Tibial artery (tissue), 4 donors: Measurements from ENCODE around the gene TUBA8.
A peak's percentile ranks its signal among the peaks of the same experiment; 100 is the strongest.

Experiments
- DNase-seq, 2 donors: peaks; one replicate each; pipeline ENCODE4 v3.0.0-alpha.2; 2019
- H3K27ac ChIP-seq, 2 donors: fragments of 200-600 bp; sonication (generic) in 1 of 2; 1 replicate in 1 of 2; 2 replicates in 1 of 2; pipeline ENCODE4 v1.5.1; 2018 to 2019; ENCODE audit warnings: mild to moderate bottlenecking in 1 of 2
- H3K27me3 ChIP-seq, 2 donors: fragments of 200-600 bp; sonication (generic) in 1 of 2; one replicate each; pipeline versions ENCODE4 v1.5.1 to v1.6.0; 2016 to 2019
- H3K36me3 ChIP-seq, 3 donors: fragments of 200-600 bp; sonication (generic) in 2 of 3; one replicate each; pipeline ENCODE4 v1.5.1; 2016 to 2019; ENCODE audit warnings: mild to moderate bottlenecking in 2 of 3
- H3K4me1 ChIP-seq, 4 donors: fragments of 200-600 bp; sonication (generic) in 2 of 4; 1 replicate in 3 of 4; 2 replicates in 1 of 4; pipeline ENCODE4 v1.5.1; 2016 to 2019
- H3K4me3 ChIP-seq, 2 donors: fragments of 200-600 bp; sonication (generic) in 1 of 2; 1 replicate in 1 of 2; 2 replicates in 1 of 2; pipeline ENCODE4 v1.5.1; 2018 to 2019; ENCODE audit warnings: mild to moderate bottlenecking in 2 of 2
- H3K9me3 ChIP-seq, 3 donors: fragments of 200-600 bp; sonication (generic) in 1 of 3; one replicate each; pipeline ENCODE4 v1.5.1; 2016 to 2019
- CTCF ChIP-seq, 2 experiments: fragments of 200-600 bp in 1 of 2; fragments of 450-650 bp in 1 of 2; IDR thresholded peaks; one replicate each; pipeline ENCODE4 v1.5.1; 2017 to 2019; ENCODE audit warnings: antibody characterized with exemption in 2 of 2, mild to moderate bottlenecking in 1 of 2, moderate library complexity in 1 of 2
- intact Hi-C: fragments of 100-400 bp; cut with DNase I; formaldehyde crosslinking; loops from one replicate; pipeline ENCODE4 v1.15.0; 2023; ENCODE audit warnings: low total_unique reads

Gene TUBA8

GRCh38 chr22:18109410-18110193 is 1.0 kb upstream of the TUBA8 start:
- Histone ChIP-seq H3K9me3 (no peaks in the 10 kb centered on the region), H3K4me1 (peaks cover 0 to 33% (median 17%) of the 10 kb centered on the region in 4 donors), H3K4me3 (peak overlapping the region; percentile 50 to 67), H3K36me3 (no peaks in the 10 kb centered on the region), H3K27ac (peak overlapping the region; percentile 58 to 69), H3K27me3 (no peaks in the 10 kb centered on the region)
- no peak for DNase-seq
- intact Hi-C loops = no loop called here
- no peak for TF ChIP-seq CTCF (IDR thresholded peaks at IDR 0.05)

DNA sequence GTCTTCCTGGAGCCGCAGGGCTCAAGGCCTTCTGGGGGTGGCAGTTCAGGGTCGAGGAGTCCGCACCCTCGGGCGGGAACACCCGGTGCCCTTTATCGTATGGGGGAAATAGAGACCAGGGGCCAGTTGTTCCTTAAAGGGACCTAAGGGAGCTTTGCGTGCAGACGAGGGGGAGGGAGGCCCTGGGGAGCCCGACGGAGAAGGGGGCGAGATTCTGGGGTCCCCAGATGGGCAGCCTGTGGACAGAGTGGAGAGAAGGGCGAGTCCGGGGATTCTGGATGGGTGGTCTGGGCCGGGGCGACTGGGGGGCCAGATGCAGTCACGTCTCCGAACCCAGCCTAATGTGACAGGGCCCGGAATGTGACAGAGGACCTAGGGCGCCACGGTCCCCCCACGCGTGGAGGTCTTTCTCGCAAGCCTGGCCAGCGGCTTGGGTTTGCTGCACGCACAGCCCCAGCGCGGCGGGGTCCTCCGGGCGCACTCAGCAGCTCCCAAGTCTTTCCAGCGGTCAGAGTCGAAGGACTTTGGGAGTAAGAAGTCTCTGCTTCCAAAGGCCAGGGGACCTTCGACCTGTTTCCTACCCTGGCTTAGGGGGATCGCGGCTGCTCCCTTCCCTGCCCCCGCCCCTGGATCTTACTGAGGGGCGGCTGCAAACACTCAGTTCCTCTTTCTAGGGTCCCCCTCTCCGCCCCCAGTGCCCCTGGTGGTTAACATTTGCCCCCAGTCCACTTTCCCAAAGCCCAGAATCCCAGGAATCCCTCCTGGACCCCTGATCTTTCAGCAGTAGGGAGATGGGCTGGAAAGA is 547 bp downstream of the TUBA8 start:
- Histone ChIP-seq H3K36me3 (no peaks in the 10 kb centered on the region), H3K9me3 (no peaks in the 10 kb centered on the region), H3K27me3 (no peaks in the 10 kb centered on the region), H3K4me3 (peak overlapping the region; percentile 50 to 67), H3K4me1 (peaks cover 0 to 41% (median 17%) of the 10 kb centered on the region in 4 donors), H3K27ac (peak overlapping the region; percentile 58 to 69)
- no peak for TF ChIP-seq CTCF (IDR thresholded peaks at IDR 0.05)
- DNase-seq = no peak
- intact Hi-C loops = no loop called here

DNA sequence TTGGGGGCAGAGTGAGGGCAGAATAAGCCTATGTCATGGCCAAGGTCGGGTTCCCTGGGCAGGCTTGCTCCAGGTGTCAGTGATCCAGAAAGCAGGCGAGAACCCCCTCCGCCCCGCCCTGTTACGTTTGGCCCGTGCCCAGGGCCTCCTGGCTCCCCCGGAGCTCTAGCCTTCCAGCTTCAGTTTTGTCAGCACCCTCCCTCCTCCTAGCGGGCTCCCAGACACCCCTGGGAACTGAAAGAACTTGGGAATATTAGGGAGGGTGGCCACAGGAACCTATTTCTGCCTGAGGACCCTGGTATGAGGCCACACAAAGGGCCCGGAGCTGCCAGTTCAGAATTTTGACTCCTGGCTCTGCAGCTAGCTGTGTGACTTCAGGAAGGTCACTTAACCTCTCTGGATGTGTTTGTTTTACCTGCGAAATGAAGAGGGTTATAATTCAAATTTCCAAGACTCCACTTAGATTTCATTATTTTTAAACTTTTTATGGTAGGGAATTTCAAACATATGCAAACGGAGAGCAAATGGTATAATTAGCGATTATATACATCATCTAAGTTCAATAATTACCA is 1.2 kb downstream of the TUBA8 start:
- TF ChIP-seq CTCF (IDR thresholded peaks at IDR 0.05) = no peak
- H3K27me3 ChIP-seq = no peaks in the 10 kb centered on the region
- H3K4me1 ChIP-seq = peaks cover 0 to 41% (median 17%) of the 10 kb centered on the region in 4 donors
- peak overlapping the region in 1 of 2 donors; percentile 69 for H3K27ac ChIP-seq
- H3K9me3 ChIP-seq = no peaks in the 10 kb centered on the region
- intact Hi-C loops = no loop called here
- H3K36me3 ChIP-seq = no peaks in the 10 kb centered on the region
- peak overlapping the region; percentile 50 to 67 for H3K4me3 ChIP-seq
- DNase-seq = no peak

DNA sequence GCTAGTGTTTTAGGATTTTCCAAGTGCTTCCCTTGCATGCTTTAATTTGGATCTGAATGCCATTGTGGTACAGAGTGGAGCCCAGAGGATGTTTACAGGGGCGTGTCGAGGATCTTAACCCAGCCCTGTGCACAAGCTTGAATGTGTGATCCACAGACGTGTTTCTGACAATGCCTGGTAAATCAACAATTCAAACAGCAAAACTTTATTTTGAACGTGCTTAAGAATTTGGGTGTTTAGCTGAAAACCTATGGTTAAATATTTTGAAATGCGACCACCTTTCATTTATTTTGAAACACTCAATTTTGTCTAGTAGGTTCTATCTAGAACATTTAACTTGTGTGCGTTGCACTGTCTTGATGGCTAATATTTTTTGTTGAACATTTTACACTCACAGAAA is 1.8 kb downstream of the TUBA8 start:
- Histone ChIP-seq H3K4me3 (no peak overlapping the region), H3K36me3 (no peaks in the 10 kb centered on the region), H3K27ac (no peak overlapping the region), H3K27me3 (no peaks in the 10 kb centered on the region), H3K4me1 (peaks cover 0 to 41% (median 17%) of the 10 kb centered on the region in 4 donors), H3K9me3 (no peaks in the 10 kb centered on the region)
- intact Hi-C loops = no loop called here
- TF ChIP-seq CTCF (IDR thresholded peaks at IDR 0.05) = no peak
- DNase-seq = no peak

DNA sequence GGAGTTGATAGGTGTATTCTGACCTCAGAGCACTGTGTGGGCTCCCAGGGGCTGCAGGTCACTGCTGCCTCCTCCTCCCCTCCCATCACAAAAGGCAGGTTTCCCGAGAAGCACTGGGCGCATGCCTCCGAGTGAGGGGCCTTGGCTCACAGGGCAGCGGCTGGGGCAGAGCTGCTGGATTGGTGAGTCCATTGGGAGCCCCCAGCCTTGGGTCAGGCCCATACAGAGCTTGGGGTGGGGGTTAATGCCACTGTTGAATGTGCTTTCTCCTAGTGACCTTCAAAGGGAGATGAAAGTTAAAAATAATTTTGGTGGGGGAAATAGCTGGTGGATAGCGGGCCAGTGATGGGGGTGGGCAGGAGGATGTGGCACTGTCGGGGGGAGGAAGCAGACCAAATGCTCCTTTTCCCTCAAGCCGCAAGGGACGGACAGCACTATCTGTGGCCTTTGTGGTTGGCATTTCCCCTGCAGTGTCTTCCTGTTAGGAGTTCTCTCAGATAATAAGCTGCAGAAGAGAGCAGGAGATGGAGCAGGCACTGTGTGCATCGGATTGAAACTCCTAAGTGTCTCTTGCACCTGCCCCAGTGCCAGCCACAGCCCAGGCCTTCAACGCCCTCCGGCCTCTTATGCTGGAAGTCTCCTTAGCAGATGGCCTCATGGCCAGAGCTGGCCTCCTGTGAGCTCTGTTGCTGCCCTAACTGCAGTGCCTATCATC is 3.2 kb downstream of the TUBA8 start:
- H3K27me3 ChIP-seq = no peaks in the 10 kb centered on the region
- intact Hi-C loops = no loop called here
- no peak for TF ChIP-seq CTCF (IDR thresholded peaks at IDR 0.05)
- peaks cover 0 to 41% (median 17%) of the 10 kb centered on the region in 4 donors for H3K4me1 ChIP-seq
- H3K9me3 ChIP-seq = no peaks in the 10 kb centered on the region
- no peak overlapping the region for H3K4me3 ChIP-seq
- DNase-seq = no peak
- H3K36me3 ChIP-seq = no peaks in the 10 kb centered on the region
- H3K27ac ChIP-seq = peak overlapping the region in 1 of 2 donors; percentile 24
